GM18861 (cell line): ENCODE data around the gene RB1.

Experiments used
- ATAC-seq: cut with Tn5 transposase; IDR thresholded peaks from one replicate; pipeline ENCODE4 v1.9.1; 2021; ENCODE audit not compliant: unreplicated experiment

RB1 gene

DNA sequence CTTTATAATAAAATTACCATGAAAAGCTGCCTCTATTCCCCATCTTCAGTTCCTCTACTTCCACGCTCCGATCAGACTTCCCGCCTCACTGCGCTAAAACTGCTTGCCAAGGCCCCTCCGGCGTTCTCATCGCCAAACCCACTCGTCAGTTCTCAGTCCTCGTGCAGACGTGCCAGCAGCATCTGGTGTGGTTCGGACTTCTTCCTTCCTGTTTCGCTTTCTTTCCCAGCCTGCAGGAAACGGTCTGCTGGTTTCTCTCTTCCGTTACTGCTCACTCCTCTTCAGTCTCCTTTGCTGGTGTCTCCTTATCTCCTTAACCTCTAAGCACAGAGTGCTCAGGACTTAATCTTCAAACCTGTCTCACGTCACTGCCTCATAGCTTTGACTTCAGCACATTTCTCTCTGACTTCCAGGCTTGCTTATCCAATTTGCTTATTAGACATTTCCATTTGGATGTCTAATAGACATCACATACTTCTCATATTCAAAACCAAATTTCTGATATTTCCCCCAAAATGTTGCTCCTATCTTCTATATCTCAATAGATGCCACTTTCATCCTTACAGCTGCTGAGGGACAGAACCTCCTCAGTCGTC lies 189.0 kb downstream of the RB1 start:
- ATAC-seq: peak; percentile 79

DNA sequence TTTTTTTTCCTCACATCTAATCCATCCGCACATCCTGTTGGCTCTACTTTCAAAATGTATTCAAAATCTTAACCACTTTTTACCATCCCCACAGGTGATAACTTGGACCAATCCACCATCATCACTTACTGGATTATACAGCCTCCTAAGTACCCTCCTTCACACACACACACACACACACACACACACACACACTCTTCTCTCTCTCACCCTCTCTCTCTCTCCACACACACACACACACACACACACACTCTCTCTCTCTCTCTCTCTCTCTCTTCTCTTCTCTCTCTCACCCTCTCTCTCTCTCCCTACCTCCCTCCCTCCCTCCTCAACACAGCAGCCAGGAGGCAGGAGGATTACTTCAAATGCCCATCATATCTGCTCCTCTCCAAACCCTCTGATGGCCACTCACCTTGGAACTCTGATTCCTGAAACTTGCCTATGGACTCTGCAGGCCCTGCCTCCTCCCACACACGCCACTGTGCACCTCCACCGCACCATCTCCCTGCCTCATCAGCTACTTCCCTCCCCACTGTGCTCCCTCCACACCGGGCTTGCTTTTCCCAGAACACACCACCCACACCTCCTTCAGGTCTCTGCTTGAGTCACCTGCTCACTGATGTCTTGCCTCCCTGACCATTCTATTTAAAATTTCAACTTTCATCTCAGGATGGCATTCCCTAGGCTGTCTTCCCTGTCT lies 189.7 kb downstream of the RB1 start:
- no peak for ATAC-seq

DNA sequence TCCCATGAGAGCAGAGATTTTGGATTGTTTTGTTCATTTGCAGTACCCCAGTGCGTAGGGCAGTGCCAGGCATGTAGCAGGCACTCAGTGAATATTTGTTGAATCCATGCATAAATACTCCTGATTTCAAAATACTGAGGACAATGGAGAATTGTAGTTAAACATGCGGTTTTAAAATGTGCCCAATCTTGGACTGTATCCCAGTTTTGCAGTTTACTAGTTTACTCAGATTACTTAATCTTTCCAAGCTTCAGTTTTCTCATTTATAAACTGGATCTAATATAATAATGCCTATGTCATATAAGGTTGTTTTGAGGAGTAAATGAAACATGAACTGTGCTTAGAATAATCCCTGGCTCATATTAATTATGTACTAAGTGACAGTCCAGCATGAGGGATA lies 190.3 kb downstream of the RB1 start:
- no peak for ATAC-seq

DNA sequence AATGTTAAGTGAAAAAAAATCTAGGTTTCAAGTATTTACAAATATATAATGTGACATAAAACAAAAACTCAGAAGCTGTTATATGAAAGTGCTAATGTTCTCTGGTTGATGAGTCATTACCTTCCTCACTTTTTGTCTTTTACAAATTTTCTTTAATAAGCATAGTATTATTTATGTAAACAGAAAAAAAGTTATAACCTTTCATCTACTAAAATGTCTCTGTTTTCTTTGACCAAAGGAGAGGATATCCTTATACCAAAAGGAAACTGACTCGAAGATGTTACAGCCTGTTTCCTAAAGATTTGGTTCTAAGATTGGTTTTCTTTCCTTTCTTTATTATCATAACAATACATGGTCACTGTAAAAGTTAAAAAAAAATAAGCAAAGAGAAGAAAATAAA lies 191.3 kb downstream of the RB1 start:
- no peak for ATAC-seq

DNA sequence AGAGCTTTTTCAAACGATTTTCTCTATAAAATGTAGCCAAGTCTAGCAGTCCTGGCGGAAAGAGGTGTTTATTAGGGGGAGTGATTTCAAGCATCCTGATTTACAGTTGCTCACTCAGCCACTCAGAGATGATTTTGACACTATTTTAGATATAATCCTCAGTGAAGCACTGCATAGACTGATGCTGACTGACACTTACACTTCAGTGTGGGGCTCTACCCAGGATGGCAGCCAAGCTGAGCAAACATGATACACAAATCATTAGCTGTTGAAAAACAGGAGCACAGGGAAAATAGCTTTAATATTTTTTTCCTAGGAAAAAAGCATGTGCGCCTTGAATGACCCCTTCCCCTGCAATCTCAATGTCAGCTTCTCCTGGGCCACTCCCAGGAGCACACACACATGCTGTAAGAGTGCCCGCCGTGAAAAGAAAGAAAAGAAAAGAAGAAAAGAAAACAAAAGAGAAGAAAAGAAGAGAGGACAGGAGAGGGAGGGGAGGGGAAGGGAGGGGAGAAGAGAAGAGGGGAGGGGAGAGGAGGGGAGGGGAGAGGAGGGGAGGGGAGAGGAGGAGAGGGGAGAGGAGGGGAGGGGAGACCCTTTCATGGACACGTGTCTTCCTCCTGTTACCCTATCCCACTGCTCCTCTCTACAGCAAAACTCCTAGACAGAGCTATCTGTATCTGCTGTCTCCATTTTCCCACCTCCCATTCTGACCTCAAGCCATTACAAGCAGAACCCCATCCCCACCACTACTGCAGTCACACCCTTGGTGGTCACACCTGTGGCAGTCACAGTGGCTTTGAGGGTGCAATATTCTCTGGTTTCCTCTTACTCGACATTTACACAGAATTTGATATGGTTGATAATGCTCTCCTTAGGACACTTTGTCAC lies 193.0 kb downstream of the RB1 start:
- ATAC-seq: no peak

DNA sequence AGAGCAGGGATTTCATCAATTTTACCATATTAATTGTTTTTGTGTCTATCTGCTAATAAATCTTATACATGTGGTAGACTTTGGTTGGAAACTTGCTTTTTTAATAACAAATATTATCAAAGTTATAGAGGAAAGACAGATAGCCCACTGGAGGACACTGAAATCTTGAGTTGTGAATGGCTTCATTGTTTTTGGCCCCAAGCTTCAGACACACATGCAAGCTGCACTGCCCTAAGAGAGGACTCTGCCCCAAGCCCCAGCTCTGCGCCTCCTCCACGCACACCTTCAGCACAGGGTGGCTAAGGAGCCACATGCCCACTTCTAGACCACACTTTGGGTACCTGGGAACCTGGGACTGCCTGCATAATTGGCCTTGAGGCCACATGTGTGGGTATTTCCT lies 194.1 kb downstream of the RB1 start:
- no peak for ATAC-seq

DNA sequence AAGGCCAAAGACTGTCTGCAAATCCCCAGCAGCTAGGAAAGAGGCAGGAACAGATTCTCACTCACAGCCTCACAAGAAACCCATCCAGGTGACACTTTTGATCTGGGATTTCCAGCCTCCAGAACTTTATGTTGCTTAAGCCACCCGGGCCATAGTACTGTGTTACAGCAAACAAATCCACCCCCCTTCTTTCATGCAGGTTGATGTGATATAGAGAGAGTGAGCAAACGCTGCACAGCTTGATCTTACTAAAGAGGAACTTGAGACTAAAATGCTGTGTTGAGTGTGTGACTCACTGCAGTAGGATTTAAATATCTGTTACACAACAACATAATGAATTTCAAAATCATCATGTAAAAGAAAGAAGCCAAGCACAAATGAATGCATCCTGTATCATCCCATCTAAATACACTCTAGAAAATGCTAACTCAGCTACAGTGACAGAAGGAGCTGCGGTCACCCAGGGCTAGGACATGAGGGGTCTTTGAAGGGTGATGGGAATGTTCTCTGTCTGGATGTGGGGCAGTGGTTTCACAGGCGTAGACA lies 197.2 kb downstream of the RB1 start:
- ATAC-seq: peak; percentile 48

DNA sequence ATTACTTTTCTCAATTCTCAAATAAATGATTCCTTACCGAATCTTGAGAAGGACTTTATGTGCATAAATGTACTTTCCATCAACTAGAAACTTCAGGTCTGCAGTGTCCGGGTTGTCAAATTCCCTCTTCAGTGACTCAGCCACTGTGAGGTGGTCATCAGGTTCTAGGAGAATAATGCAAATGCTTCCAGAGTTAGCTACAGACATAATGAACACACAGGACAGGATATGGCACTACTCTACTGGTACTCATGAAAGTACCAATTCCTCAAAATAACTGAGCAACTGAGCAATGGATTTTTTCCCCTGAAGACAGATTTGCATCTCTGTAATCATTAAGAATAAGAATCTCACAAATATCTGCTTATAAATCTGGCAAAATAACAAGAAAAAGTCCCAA lies 198.2 kb downstream of the RB1 start:
- ATAC-seq: peak; percentile 33

DNA sequence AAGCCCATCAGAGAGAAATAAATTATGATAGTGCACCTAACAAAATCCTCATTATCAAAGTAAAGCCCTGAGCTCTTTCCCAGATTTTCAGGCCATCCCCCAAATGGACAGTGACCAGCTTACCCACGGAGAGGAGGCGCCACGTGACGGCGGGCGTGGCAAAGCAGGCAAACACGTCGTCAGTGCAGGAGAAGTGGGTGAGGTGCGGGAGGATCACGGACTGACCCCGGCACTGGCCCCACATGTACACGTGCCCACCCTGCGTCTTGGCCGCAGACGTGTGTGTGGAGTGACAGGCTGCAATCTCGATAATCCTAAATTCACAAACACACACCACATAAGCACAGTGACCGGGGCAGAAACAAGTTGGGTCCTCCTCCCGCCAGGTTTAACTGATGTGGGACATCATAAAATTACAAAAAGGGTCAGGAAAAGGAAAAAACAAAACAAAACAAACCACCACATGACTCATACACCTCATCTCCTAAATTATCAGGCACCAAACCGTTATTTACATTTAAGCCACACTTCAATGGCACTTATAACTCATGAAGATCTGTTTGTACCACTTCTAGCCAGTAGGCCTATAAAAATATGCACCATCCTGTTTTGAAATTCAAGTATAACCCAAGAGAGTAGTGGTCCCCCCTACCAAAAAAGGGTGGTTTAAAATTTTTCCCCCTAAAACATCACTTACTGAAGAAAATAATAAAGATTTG lies 199.2 kb downstream of the RB1 start:
- no peak for ATAC-seq

DNA sequence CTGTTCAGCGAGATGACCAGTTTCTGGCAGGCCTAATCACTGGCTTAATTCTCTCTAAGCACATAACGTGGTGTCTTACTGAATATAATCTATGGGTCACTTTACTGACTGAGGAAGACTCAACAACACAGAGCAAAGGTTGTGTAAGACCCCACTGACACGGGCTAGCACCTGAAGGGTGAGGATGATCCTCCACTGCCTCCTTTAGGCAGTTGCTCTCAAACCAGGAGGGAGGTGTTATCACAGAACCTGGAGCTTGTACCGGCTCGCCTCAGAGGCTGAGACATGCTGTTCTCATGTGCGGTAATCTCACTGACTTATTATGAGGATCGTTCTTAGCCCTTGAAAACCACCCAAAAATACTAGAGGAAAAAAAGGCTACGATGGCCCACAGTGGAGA lies 201.1 kb downstream of the RB1 start:
- no peak for ATAC-seq

DNA sequence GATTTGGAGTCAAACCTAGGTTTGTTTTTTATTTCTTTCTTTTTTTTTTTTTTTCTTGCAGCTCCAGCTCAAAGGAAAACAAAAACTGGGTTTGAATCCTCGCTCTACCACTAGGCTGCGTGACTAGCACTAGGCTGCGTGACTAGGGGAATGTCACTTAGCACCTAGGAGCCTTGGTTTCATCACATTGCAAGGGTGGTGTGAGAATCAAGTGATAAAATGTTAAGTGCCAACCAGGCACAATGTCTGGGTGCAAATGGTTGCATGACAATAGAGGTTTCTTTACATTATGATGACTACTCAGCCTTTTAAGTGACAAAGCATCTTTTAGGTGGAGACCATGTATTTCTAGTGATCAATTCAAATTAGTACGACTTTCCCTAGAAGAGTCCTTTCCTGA lies 201.5 kb downstream of the RB1 start:
- ATAC-seq: no peak

DNA sequence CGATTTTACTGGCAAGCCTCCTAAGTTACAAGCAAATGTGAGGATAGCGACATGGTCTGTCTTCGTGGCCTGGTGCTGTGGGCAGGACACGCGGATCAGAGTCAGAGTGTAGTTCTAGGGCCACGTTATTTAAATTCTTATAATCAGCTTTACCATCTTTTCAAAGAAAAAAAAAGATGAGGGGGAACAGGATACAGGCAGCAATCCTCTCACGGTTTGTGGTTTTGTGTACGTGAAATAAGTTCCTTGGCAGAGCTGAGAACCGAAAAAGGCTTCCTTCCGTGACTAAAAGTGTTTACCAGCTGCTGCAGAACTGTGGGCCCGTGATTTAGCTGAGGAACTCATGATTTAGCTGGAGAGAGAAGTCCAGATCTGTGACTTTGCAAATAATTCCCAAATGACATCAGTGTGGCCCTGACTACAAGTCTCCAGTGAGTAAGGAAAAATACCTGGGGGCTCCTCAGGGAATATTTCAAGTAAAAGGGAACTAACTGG lies 202.1 kb downstream of the RB1 start:
- peak; percentile 73 for ATAC-seq

DNA sequence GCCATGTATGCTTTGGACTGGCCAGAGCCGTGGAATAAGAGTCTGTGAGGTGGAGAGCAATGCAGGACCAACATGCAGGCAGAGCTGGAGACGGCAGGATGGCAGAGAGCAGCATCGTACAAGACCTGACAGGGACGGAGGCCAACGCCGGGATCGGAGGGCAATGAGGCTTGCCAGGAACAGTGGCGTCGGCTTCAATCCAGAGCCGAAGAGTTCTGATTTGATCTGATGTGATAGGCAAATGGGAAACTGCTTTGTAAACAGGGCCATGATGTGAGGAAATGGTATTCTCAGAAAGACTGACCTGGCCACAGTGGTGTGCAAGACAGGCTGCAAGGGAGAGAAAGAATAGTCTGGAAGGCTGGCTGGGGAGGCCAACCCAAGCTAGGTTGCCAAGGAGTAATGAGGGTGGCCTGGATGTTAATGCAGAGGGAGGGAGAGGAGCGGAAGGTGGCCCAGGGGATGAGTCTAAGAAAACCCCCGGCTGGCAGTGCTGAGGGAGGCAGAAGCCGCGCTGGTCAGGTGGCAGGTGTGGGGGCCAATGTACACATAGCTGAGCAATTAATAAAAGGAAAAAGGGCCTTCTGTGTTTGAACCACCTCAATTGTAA lies 202.6 kb downstream of the RB1 start:
- no peak for ATAC-seq

DNA sequence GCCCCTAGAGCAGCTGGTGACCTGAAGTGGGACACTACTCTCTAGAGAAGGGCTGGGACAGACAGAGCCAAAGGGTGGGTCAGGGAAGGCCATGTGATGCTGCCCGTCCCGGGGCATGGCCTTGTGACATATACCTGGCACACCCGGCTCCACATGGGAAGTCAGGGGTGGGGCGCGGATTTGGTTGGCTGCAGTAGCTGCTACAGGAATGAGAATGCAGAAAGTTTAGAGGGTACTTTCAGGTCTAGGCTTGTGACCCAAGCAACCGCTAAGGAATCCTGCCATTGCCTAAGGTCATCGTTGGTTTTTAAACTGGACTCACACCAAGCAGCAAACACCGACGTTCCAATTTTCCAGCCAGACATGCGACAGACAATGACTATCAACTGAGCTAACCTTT lies 203.5 kb downstream of the RB1 start:
- ATAC-seq: no peak

DNA sequence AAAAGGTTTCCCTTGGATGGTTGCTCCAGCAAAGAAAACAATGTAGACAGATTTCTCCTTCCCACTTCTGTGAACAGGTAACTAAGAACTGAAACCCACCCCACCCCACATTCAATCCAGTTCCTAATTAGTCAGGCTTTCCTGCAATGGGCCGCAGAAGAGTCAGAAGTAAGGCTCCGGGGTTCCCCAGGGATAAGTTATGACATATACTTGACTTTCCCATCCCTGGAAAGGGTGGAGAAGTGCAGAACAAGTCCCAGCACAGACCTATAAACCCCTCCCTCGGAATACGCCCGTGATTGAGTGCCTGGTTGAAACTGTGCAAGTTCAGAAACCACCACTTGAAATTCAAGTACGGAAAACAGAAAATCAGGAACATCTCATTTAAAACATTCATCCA lies 204.5 kb downstream of the RB1 start:
- ATAC-seq: no peak

DNA sequence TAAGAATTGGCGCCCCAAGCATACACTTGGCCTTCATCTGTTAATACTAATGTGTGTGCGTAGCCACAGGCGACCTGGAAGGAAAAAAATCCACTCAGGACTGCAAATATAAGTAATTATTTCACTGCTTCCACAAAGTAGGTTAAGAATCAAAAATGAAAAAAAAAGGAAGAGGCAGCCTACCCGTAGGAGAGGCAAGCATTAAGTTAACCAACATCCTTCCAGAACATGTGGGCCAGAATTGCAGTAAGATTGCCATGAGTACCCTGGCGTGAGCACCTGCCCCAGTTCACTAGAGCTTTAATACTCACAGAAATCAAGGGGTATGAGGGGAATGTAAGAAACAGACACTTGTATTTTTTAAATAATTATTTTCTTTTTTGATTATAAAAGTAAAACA lies 207.1 kb downstream of the RB1 start:
- no peak for ATAC-seq

DNA sequence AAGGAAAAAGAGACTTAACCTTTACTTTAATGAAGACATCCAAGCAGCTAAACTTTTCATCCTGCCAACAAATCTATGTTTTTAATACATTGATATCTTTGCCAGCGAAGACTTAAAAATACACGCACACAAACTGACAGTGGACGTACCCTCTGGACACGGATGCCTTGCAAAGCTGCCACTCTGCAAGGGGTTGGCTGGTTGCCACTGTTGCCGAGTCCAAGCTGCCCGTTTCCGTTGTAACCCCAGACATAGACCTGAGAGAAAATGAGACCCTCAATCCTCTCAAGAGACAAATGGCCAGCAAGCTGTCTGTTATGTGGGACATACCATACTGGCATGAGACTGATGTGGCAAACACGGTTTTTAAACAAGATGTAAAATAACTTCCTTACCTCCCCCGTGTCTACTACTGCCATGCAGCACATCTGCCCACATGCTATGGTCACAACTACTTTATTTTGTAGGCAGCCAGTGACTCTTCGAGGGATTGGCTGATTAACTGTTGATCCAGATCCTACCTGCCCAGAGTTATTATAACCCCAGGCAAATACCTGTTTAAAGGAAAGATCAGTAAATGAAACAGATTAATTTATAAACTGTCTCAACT lies 208.2 kb downstream of the RB1 start:
- ATAC-seq: no peak

DNA sequence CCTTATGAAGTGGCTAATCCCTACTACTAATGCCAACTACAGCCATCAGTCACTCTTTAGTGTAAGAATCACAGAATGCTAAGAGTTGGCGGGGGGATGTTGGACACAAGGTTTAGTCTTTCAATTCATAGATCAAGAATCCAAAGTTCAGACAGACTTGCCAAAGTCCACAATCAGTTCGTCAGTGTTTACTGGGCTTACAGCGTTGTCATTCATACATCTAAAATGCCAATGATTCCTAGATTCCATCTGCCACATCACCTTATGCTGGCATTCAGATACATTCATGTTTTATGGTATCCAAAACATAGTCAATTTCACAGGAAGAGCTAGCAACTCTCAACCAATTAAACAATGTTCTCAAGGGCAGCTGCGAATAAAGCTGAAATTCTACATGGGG lies 211.2 kb downstream of the RB1 start:
- no peak for ATAC-seq

DNA sequence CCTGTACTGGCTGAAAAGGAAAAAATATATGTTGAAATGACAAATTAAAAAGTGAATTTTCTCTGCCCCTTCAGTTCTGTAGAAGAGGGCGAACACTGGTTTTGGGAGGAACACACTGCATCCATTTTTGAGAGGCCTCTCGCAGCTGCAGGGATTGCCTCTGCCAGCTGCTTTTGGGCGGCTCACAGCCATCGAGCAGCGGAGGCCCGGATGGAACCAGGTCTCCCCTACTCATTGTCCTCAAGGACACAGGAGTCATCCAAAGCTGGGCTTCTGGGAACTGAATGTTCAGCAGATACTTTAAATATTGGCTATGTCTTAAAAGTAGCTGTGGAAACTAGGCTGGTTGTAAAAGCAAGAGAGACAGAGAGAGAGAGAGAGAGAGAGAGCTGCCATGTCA lies 212.2 kb downstream of the RB1 start:
- ATAC-seq: no peak

DNA sequence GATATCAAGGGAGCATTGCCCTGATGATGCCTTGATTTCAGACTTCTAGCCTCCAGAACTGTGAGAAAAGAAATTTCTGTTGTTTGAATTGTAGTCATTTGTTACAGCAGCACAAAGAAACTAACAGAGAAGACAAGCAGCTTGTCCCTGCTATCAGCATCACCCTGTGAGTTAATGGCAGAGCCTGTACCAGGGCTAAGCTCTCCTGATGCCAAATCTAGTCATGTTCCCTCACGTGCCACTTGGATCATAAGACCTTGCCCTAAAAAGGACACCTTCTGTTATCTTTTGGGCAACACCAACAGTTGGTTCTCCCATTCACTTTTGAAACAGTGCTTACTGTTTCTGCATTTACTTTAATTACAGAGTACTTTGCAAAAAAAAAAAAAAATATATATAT lies 214.5 kb downstream of the RB1 start:
- ATAC-seq: no peak
